GM20431 (cell line): Measurements from ENCODE around the gene HOXA9.

Experiments
- in situ Hi-C: fragments of 300-500 bp; cut with MseI, MboI; formaldehyde crosslinking; loops from one replicate; pipeline ENCODE4 v1.15.0; 2020; ENCODE audit warnings: low sequenced_read_pairs; ENCODE audit not compliant: unreplicated experiment

HOXA9 gene

DNA sequence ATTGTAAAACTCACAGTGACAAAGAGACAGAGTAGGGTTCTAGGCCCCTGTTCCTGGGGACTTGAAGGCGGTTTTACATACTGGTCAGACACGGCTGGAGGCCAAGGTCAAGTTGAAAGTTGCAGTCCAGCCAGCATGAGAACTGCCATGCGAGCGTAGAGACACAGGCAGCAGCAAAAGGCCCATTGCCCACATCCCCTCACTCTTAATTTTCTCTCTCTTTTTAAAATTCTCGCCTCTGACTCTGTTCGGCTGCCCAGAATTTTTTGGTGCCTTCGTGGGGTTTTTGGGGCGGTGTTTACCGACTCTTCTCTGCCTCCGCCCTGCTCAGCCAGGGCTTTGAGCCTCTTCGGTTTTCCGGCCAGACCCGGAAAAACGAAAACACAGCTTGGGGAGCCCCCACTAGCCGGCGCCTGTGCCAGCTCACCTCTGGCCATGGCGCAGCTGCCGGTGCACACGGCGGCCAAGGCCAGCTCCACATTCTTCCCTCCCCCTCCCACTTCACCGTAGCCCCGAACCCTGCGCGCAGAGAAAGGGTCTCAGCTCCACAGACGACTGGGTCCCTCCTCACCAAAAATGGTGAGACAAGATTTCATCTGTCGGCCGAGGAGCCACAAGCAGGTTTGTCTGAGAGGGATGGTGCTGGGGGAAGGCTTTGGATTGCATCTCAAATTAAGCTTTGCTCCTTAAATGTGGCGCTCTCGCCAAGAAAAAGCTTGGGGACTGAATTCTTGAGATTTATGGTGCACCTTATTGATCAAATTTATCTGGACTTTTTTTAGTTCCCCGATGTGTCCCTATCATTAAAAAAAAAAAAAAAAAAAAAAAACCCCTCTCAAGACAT is 36.9 kb upstream of the HOXA9 start:
- in situ Hi-C loops = loop anchor here (10.0 to 25.0 kb wide), 2 partner anchors 360 to 723 kb away; no protein-coding TSS in a partner anchor

DNA sequence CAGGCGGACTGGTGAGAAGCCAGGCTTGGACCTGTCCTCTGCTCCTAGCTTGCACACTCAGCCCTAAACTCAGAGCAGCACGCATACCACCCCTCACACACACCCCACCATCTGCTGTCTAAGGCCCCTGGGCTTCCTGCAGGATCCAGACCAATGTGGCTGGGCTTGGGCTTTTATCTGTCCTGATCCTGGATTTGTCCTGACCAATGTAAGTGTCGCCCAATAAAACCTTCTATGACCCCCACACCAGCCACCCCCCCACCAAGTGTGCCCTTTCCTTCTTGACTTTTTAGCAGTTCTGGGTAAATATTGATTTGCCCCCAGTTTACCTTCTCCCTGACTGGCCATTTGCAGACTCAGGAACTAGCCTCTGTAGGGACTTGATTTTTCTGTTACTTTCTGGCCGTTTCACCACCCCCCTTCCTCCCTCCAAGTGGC is 36.3 kb upstream of the HOXA9 start:
- in situ Hi-C loops = loop anchor here (10.0 to 25.0 kb wide), 2 partner anchors 361 to 723 kb away; no protein-coding TSS in a partner anchor

DNA sequence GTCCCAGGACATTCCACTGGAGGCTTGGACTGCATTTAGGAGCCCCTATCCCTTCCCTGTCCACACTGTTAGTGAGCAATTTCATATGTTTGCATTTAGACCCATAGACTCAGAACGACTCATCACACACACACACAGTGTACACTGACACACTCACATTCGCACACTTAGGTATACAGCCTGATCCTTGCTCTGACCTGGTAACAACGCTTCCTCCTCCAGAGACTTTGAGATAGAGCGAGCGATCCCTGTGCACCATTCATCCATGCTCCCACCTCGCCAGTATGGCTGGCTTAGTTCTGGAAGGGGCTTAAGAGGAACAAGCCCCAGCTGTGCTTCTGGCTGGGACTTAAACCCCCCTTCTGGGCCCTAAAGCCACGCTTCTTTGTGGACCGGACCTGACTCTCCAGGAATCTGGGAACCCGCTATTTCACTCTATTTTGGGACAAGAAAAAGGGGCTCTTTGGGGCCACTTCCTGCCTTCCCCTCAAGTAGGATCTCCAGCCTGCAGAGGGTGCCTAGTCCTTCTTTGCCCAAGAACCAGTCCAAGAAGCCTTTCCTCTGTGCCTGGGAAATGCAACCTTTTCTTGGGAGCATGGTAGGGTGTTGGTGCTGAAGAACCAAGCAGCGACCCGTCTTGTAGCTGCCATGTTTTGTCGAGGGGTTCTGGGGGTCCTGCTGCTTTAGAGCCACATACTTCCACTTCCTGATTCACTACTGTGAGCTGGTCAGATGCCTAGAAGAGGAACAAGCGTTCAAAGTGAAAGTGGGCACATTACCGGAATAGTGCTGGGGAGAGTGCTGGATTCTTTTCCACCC is 35.6 kb upstream of the HOXA9 start:
- in situ Hi-C loops = loop anchor here (10.0 to 25.0 kb wide), 2 partner anchors 361 to 724 kb away; no protein-coding TSS in a partner anchor

DNA sequence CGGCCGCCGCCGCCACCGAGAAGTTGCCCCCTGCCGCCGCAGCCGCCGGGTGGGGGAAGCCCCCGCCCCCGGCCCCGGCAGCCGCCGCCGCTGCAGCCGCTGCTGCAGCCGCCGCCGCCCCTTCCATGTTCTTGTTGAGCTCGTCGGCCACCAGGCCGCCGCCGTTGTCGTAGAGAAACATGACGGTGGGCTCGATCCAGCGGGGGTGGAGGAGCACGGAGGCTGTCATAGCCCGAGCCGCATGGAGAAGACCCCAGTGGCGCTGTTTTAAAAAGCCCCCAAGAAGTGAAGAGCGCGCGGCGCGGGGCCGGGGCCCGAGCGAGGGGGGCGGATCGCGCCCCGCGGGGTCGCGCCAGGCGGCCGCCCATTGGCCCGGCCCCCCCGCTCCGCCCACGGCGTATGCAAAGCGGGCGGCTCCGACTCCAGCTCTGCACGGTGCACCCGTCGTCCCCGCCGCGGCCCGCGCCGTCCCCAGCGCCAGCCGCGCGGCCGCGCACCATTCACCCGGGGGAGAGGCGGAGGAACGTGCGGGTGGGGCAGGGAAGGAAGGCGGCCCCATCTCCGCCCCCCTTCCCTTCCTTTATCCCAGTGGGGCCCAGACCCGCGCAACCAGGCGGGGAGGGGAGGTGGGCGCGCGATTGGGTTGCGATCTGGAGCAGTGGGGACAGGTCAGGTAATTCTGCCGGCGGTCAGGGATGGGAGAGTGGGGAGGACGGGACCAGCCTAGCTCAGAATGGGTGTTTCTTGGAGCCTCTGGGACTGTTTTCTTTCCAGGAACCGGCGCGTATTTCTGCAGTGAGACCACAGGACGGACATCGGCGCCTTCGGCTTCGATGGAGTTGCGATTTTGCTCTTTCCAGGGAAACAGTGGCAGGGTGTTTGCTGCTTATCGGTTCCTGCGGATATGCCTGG is 34.8 kb upstream of the HOXA9 start, which contains the start of gene HOXA13:
Gene HOXA13 (minus strand): TSS at position 243 of the 912 bp plus-strand sequence. CDS start 14 bp downstream, at position 229.
- in situ Hi-C loops = loop anchor here (10.0 to 25.0 kb wide), 2 partner anchors 362 to 725 kb away; no protein-coding TSS in a partner anchor

DNA sequence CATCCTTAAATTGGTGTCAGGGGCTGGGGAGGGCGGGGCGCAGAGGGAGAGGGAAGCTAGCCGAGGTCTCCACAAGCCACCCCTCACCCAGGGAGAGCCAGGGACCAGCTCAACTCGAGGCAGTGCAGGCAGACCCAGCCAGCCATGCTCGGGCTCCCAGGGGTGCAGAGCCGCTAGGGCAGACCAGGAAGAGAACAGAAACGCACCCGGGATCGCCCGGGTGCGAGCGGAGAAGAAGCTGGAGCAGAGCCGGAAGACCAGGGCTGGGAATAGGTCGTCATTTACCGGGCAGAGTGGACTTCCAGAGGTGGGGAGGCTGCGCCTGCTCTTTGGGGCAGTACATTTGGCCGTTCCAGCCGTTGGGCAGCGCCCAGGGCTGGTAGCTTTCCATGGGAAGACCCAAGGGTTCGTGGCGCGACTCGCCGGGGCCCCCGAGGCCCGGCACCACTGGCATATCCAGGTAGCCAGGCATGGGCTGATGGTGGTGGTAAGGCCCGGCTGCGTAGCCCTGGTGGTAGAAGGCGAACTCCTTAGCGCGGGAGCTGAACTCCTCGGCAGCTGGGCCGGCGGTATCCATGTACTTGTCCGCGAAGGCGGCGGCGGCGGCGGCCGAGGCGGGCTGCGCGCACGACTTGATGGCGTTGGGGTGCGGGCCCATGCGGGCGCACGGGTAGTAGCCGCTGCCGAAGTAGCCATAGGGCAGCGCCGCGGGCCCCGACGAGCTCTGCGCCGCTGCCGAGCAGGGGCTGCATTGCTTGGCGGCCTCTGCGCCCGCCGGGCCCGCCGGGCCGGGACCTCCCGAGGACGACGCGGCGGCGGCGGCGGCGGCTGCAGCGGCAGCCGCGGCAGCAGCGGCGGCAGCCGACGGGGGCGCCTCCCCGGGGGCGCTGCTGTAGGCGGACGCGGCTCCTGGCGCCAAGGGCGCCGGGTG is 33.8 kb upstream of the HOXA9 start:
- in situ Hi-C loops = no loop called here

DNA sequence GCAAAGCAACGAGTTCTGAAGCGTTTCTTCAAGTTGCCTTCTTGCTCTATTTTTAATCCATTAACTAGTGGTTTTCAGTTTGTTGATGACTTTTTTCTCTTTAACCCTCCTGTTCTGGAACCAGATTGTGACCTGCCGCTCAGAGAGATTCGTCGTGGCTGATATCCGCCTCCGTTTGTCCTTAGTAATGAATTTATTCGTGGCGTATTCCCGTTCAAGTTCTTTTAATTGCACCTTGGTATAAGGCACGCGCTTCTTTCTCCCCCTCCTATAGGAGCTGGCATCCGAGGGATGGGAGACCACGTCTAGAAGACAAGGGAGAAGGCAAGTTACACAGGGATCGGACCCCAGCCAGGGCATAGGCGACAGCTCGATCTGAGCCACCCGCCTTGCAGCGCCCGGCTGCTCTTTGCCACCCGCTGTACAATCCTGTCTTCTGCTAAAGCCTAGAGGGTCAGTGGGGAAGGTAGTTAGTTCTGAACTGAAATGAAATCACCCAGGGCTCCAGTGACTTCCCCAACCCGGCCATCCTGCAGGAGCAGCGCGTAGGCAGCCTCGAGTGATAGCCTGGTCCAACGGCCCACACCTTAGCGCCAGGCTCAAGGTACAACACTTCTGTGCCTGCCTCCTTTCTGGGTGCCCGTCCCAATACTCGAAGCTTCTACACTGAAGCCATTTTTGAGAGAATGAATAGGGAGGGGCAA is 33.0 kb upstream of the HOXA9 start:
- in situ Hi-C loops = no loop called here

DNA sequence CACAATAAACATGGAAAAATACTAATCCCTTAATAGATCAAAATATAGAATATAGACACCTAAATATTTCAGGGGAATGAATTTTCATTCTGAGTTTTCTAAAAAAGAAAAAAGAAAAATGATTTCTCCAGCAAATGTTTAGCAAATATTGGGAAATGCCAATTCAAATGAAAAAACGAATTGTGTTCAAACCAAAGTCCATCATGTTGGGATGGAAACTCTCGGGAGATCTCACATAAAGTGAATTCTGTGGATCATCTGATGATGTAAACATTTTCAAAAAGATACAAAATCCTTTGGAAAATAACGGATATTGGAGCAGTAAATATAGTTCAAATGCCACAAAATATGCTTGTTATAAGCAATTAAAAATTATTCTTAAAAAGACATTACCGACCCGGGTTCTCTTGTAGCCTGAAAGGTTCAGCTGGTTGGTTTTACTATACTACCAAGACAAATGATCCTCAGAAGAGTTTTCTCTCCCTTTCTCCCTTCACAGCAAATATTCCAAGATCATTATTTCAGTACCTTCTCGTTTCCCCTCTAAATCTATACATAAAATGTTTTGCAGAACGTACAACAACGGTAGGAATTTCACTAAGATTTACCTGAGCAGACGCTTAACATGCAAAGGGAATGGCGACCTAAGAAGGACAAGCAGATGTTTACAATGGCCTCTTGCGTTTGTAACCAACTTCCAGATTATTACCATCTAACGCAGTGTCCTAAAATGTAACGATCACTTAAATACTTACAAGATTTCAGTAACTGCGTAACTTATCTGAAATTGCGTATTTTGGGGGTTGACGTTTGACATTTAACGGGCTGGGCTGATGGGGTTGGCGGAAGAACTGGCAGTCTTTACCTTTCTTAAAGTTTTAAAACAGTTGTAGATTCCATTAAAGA is 32.1 kb upstream of the HOXA9 start:
- in situ Hi-C loops = no loop called here

DNA sequence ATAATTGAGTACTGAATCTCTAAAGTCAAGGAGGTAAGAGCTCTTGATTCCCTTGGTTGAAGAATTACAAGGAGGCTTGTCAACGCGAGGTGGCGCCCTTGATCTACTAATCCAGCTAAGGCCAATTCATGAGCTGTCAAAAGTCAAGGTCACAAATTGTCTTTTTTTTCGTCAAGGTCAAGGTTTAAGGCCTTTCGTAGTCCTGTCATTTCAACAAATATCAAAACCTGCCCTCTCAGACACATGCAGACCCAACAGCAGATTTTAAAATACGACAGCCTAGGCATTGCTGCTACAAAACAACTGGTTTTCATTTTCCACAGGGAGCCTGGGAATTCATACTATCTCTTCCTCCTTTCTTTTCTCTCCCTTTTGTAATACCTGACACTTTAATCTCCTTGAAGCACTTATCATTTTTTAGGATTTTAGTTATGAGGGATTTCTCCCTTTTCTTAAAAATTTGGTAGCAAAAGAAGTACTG is 31.0 kb upstream of the HOXA9 start:
- in situ Hi-C loops = no loop called here

DNA sequence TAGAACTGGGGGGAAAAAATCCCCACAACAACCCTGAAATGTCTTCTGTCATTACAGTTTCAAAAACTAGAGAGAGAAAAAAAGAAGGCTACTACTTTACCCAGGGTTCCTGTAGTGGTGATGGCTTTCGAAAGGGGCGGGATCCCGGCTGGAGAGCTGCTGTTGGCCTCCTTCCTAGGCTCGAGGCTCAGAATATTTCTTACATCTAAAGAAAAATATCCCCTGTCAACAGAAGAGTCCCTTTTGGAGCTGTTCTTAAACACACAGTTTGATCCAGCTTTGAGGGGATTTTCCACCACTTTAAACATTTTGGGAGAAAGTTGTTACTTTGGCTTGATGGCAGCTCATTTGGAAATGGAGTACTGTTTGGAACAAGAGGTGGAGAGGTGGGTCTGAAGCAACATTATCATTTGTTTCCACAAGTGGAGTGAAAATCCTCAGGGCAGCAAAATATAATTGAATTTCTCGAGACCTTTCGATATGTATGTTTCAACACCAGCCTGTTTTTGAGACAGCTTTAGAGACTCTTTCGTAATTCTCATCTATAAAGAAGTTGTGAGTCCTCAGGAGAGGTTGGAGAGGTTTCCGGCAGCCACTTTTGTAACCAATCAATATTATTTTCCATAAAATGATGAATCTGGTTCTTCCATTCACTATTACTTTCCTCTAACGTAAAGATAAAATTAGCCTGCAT is 29.5 kb upstream of the HOXA9 start:
- in situ Hi-C loops = no loop called here

DNA sequence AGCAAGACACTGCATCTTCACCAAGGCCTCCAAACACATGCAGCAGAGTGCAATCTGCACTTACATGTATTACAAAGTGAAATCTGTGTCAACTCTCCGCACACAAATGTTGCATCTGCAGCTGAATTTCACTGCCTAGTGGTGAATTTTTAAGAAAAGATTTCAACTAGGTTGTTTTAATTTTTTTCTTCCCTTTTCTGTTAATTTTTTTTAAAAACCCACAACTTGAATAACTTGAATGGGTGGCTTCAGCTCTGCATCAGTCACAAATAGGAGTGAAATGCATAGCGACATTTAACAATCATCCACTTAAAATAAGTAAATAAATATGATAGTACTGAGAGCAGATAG is 28.6 kb upstream of the HOXA9 start:
- in situ Hi-C loops = no loop called here

DNA sequence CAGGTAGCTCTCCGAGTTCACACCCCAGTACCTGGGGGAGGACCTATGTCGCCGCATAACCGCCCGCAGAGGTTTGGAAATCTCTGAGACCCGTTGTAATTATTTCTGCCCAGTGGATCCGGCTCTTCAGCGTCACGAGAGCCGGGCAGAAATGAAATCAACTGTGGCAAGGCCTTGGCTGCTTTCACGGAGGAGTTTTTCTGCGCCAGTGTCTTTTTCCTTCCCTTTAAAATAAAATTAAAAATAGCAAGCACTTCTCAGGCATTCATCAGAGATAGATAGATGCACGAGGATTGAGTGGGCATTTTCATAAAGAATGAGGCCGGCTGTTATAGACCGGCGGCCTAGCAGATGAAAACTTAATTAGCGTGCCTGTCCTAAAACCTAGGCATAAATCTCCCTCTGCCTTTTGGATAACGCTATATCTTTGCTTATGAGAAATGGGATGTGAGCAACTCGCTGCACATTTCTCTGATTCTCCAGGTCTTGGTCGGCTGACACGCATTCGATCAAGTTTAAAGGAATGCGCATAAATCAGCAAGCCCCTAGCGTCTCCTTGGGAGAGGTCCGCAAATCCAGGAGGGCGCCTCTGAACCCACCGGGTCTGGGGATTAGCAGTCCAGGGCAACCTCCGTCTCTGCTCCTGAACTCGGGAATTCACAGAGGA is 28.1 kb upstream of the HOXA9 start:
- in situ Hi-C loops = no loop called here

DNA sequence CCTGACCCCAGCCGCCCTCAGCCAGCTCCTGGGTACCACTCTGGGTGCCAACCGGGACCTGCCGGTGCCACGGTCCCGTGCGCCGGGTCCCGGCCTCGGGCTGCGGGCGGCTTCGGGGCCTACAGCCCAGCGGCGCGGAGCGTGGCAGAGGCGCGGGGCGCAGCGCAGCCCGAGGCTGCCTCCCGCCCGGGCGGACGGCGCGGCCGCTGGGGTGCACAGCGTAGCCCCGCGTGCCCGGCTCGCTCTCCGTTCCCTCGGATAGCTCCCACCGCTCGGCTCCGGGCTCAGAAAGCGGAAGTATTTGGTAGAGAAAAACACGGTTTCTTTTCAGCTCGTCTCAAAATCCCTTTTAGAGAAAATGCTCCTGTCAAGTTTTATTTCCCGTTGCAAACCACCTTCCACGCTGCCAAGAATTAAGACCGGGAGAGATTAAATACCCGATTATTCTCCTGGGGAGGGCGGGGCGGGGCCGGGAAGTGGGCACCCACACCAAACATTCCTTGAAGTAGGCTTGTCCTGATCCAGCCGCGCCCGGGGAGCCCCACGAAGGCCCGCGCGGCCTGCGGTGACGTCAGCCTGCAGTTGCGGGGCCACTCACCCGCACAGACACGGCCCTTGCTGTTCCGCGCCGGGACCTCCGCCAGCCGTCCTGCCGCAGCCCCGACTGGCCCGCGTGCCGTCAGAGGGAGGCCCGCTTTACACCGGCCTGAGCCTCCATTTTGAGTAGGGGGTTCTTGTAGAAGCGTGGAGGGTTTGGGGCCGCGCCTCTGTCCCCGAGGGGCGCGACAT is 27.4 kb upstream of the HOXA9 start:
- in situ Hi-C loops = no loop called here

DNA sequence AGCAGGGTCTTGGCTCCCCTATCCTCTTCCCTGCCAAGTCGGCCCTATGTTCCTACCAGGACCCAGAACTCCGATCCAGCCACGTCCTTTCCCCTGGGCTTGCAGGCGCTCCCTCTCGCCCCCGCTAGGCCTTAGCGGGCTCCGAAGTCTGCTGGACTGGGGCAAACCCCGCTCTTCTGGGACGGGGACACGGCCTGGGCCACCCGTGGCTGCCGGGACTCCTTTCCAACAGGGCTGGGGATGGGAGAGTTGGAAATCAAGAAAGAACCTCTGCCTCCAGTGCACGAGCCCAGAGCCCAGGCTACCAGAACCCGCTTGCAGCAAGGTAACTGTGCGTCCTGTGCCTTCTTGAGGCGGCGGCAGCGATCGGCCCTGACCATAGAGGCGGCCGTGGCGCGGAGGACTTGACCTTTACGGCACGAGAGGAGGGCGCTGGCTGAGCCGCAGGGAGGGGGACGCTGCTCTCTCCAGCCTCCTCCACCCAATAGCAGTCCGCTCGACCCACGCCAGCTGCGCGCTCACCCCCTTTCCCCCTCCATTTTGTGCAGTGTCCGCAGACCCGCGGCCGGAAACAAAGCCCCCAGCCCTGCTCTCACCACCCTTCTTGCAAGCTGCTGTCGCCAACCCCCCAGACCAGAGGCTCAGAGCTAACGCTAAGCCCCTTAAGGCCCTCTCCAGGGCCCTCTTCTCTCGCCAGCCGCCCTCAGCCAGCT is 26.7 kb upstream of the HOXA9 start:
- in situ Hi-C loops = no loop called here

DNA sequence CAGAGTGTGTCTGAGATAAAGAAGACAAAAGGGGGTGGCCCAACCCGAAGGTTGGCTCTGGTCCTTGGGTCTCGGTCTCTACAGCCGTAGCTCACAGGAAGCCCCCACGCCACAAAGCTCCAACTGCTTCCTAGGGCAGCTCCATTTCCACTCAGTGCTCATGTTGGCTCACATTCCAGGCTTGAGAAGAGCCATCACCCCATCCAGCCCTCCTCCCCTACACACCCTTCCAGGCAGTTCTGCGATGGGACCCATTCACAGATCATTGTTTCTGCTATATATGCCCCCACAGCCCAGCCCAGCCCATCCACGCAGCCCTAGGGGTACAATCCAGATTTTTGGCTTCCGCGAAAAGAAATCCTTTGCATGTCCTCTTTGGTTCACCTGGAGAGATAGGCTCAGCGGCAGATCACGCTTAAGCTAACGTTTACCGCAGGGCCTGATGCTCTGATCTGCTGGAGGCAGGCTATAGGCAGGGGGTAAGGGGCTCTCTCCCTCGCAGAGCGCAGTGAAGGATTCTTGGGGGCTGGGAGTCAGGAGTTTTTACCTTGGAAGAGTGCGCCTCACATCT is 25.9 kb upstream of the HOXA9 start:
- in situ Hi-C loops = no loop called here
